ENCODE data around the gene ZBTB7A.

ZBTB7A gene

GRCh38 chr19:4036576-4037300, 30.0 kb downstream of the ZBTB7A start:
- no peak for DNase-seq (ENCODE audit: low read depth)

- DNase-seq (ENCODE audit: low read depth) = no peak
Measured at GRCh38 chr19:4035582-4035981, 31.1 kb downstream of the ZBTB7A start.

- no peak for DNase-seq (ENCODE audit: low read depth)
Measured at GRCh38 chr19:4035018-4035566, 31.6 kb downstream of the ZBTB7A start.

DNA sequence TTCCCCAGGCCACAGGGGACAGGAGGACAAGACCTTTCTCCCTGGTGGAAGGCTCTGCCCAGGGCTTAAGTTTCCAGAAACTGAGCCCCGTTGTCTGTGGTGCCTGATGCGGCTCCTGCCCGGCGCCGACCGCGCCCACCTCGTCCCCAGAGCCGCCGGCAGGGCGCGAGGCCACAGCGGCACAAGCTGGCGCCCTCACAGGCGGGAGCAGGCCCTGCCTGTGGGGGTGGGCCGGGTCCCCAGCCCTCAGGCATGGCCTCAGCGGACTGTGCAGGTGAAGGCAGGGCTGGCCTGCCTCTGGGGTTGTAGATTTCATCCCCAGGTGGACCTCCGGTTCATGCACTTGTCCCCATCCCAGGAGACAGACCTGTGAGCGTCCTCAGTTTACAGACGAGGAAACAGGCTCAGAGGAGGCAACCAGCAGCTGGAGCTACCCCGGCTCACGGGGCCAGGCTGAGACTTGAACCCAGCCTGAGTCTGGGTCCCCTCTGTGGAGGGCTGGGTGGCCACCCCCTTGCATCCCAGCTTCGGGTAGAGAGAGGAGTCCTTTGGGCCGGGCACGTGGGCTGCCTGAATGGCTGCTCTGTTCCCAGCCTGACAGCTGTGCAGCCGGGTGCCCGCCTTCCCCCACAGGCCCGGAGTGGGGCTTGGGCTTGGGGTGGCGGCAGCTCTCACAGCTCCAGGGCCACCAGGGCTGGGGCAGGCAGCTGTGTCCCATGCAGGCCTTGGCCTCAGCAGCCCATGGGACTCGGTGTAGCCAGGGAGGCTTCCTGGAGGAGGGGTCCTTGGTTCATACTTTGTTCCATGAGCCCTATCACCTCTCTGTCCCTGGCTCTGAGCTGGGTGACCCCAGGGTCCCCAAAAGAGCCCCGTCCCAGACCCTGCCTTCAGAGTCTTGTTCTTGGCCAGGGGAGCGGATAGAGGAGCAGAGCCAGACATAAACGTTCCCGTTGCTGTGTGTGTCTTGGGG, 32.4 kb downstream of the ZBTB7A start:
- no peak for DNase-seq (ENCODE audit: low read depth)

GRCh38 chr19:4033028-4033956, 33.4 kb downstream of the ZBTB7A start:
- DNase-seq (ENCODE audit: low read depth) = no peak

GRCh38 chr19:4032436-4032835, 34.3 kb downstream of the ZBTB7A start:
- DNase-seq (ENCODE audit: low read depth) = no peak

DNA sequence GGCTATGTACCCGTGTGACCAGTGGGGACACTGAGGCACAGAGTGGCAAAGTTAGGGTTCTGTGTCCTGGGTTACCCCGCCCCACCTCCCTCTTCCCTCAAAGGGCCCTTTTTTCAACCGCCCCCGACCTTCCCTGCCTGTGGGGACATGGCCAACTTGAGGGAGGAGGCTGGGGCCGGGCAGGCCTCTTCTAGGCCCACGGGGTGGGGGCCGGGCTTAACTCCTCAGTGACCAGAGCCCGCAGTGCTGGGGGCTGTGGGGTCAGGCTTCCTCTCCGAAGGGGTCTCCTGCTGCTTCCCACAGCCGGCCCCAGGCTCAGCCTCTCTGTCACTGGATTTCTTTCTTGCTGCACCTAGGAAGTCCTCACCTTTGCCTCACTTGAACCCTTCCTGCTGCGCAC, 35.3 kb downstream of the ZBTB7A start:
- no peak for DNase-seq (ENCODE audit: low read depth)

GRCh38 chr19:4030981-4031380, 35.7 kb downstream of the ZBTB7A start:
- DNase-seq (ENCODE audit: low read depth) = no peak

DNA sequence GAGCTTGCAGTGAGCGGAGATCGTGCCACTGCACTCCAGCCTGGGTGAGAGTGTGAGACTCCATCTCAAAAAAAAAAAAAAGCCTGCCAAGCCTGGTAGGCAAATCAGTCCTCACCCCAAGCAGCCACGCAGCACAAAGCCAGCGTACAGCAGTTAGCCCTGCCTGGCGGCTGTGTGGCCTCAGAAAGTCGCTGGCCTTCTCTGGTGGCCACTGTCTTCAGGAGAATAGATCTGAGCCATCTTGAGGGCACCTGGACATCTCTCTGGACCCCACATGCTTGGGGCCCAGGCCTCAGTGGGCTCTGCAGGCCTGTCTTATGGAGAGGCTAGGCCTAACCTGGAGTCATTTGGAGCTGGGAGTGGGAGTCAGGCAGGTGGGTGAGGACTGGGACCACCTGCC, 36.1 kb downstream of the ZBTB7A start:
- DNase-seq (ENCODE audit: low read depth) = no peak

GRCh38 chr19:4029247-4029614, 37.5 kb downstream of the ZBTB7A start:
- DNase-seq (ENCODE audit: low read depth) = no peak

GRCh38 chr19:4028334-4029246, 38.1 kb downstream of the ZBTB7A start:
- no peak for DNase-seq (ENCODE audit: low read depth)

DNA sequence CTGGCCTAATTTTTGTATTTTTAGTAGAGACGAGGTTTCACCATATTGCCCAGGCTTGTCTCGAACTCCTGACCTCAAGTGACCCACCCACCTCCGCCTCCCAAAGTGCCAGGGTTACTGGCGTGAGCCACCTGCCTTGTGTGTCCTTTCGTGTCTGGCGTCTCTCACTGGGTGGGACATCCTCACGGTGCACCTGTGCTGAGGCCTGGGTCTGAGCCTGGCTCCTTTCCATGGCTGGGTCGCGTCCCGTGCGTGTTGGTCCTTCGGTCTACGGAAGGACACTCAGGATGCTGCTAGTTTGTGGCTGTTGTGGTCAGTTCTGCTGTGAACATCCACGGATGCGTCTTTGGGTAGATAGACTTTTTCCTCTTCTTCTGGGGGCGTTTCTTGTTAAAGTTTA, 39.6 kb downstream of the ZBTB7A start:
- DNase-seq (ENCODE audit: low read depth) = no peak

DNA sequence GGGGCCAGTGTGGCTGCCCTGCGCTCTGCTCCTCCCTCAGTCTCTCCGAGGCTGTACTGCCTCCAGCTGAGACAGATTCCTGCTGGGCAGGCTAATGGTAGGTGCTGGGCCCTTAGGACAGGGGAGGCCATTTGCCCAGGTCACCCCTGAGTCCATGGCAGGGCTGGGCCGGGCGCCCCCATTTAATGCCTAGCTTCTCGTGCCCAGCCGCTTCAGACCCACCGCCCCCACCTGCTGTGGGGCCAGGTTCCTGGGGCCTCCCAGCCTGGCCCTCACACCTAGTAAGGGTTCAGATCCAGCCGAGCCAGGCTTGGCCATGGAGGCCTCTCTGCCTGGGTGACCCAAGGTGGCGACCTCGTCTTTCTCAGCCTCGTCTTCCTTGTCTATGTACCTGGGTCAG, 41.4 kb downstream of the ZBTB7A start:
- DNase-seq (ENCODE audit: low read depth) = no peak

DNA sequence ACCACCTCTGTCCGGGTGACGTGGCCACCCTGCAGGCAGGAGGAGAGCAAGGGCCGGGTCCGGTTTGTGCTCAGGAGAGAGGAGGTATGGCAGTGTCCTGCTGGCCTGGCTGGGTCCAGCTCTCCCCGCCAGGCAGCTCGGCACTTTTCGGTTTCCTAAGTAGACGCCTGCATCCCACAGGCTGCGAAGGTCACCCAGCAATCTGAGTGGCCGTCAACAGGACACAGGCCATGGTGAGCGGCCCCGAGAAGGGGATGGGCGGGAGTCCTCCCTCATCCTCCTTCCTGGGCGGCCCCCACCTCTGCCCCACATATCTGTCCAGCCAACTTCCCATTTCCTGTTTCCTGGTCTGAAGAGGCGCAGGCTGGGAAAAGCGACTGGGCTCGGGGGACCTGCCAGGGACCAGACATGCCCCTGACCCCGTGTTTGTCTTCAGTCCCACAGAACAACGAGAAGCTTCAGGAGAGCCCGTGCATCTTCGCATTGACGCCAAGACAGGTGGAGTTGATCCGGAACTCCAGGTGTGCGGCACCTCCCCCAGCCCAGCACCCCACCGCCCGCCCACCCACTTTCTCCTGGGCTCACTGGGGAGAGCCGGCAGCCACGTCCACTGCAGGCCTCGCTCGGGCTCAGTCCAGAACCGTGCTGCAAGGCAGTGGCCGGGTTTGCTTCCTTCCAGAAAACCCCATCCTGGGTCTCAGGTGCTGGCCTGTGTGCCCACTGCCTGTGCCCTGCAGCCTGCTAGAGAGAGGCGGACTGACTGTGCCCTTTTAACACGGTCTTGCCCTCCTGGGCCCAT, 42.9 kb downstream of the ZBTB7A start:
- DNase-seq (ENCODE audit: low read depth) = no peak

DNA sequence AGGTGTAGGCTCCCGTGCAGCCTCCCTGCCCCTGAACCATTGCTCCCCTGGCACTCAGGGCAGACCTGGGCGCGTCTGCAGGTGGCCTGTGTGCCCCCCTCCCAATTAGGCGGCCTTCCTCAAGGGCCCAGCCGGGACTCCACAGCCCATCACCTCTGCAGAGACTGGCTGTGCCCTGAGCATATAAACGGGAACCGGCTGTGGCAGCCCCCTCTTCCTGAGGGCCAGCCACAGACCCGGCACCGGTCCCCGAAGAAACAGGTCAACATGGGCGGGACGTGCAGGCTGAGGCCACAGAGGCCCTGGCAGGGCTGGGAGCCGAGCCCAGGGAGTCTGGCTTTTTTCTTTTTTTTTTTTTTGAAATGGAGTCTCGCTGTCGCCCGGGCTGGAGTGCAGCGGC, 47.1 kb downstream of the ZBTB7A start:
- DNase-seq (ENCODE audit: low read depth) = no peak

- no peak for DNase-seq (ENCODE audit: low read depth)
Measured at GRCh38 chr19:4018775-4019504, 47.8 kb downstream of the ZBTB7A start.

DNA sequence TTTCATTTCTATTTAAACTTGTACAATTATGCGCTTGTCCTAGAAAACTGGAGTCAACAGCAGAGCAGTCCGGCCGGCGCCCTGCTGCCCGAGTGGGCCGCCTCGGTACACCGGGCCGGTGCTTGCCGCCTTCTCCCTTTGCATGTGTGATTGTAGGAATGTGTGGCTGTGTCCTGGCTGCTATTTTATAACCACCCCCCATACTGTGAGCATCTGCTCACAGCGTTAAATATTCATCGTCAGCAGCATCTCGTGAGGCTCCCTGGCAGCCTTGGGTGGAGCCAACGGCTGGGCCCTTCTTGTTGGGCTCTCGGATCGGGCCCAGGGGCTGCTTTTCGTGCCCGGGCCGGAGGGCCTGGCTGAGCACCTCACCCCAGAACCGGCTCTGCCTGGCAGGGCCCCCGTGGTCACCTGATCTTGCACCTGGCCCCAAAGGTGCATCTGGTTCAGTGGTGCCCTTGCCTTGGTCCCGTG, 48.5 kb downstream of the ZBTB7A start:
- DNase-seq (ENCODE audit: low read depth) = no peak

DNA sequence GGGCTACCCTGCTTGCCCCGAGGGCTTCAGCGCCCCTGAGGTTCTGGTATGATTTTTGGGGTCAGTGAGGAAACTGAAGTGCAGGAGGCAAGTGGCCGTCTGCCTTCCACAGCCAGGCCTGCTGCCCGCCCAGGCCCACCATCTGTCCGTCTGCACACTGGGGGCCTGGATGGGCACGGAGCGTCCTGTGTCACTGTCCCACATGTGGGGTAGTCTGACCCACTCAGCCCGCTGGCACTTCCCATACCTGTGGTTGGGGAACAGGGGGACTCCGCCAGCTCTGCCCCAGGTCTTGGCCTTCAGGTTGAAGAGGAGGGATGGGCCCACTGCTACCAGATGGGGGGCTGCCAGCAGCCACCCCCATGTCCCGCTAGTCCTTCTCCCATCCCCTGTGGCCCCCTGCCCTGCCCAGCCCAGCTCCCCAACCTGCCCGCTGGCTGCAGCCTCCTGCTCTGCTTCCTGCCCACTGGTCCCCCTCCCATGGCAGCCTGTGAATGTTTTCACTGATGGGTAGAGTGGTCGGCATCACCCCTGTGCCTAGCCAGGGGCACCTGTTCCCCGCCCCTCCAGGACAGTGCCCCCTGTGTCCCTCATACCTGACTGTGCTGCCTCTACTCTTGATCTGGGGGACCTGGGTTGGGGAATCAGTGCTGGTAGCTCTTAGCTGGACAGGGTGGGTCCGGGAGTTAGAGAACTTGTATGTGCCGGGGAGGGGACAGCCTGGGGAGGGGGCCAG, 49.6 kb downstream of the ZBTB7A start:
- no peak for DNase-seq (ENCODE audit: low read depth)
